GM19395 (cell line): Measurements from ENCODE around the gene TOMM20.
A peak's percentile ranks its signal among the peaks of the same experiment; 100 is the strongest.
"Not testable (repeated sequence)": the region's sequence is repeated elsewhere in the genome, so short reads cannot be mapped to it uniquely, and the experiment has no call there.

Experiments
- ATAC-seq: cut with Tn5 transposase; IDR thresholded peaks from one replicate; pipeline ENCODE4 v1.9.1; 2021; ENCODE audit warnings: mild to moderate bottlenecking, moderate library complexity; ENCODE audit not compliant: unreplicated experiment

The TOMM20 gene

GRCh38 chr1:235085411-235086117 is 43.1 kb downstream of the TOMM20 start:
- ATAC-seq: not testable (repeated sequence)

GRCh38 chr1:235080788-235081187 is 47.8 kb downstream of the TOMM20 start:
- not testable (repeated sequence) for ATAC-seq

GRCh38 chr1:235080297-235080657 is 48.4 kb downstream of the TOMM20 start:
- not testable (repeated sequence) for ATAC-seq

- ATAC-seq: no peak
Observed at GRCh38 chr1:235079443-235080296, 49.0 kb downstream of the TOMM20 start.

- ATAC-seq: no peak
Observed at GRCh38 chr1:235078480-235079381, 49.9 kb downstream of the TOMM20 start.

GRCh38 chr1:235077571-235078479 is 50.8 kb downstream of the TOMM20 start:
- peak; percentile 39 for ATAC-seq

GRCh38 chr1:235077163-235077540 is 51.5 kb downstream of the TOMM20 start:
- no peak for ATAC-seq

- no peak for ATAC-seq
Observed at GRCh38 chr1:235076504-235077162, 52.0 kb downstream of the TOMM20 start.

- no peak for ATAC-seq
Observed at GRCh38 chr1:235075777-235076308, 52.8 kb downstream of the TOMM20 start.

GRCh38 chr1:235075048-235075776 is 53.4 kb downstream of the TOMM20 start:
- ATAC-seq: peak; percentile 62

GRCh38 chr1:235074523-235075047 is 54.1 kb downstream of the TOMM20 start:
- peak; percentile 52 for ATAC-seq

- no peak for ATAC-seq
Observed at GRCh38 chr1:235073968-235074522, 54.6 kb downstream of the TOMM20 start.

- no peak for ATAC-seq
Observed at GRCh38 chr1:235073331-235073967, 55.2 kb downstream of the TOMM20 start.

- ATAC-seq: not testable (repeated sequence)
Observed at GRCh38 chr1:235072577-235072976, 56.1 kb downstream of the TOMM20 start.

- ATAC-seq: no peak
Observed at GRCh38 chr1:235072096-235072495, 56.5 kb downstream of the TOMM20 start.

- no peak for ATAC-seq
Observed at GRCh38 chr1:235070819-235071218, 57.8 kb downstream of the TOMM20 start.
